ENCODE data around the gene SURF6.
A peak's percentile ranks its signal among the peaks of the same experiment; 100 is the strongest.

The SURF6 gene

GRCh38 chr9:133342069-133342406 lies 6.0 kb upstream of the SURF6 start:
- TF ChIP-seq, protein P1, sequence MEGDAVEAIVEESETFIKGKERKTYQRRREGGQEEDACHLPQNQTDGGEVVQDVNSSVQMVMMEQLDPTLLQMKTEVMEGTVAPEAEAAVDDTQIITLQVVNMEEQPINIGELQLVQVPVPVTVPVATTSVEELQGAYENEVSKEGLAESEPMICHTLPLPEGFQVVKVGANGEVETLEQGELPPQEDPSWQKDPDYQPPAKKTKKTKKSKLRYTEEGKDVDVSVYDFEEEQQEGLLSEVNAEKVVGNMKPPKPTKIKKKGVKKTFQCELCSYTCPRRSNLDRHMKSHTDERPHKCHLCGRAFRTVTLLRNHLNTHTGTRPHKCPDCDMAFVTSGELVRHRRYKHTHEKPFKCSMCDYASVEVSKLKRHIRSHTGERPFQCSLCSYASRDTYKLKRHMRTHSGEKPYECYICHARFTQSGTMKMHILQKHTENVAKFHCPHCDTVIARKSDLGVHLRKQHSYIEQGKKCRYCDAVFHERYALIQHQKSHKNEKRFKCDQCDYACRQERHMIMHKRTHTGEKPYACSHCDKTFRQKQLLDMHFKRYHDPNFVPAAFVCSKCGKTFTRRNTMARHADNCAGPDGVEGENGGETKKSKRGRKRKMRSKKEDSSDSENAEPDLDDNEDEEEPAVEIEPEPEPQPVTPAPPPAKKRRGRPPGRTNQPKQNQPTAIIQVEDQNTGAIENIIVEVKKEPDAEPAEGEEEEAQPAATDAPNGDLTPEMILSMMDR (IDR thresholded peaks at IDR 0.05; ENCODE audit: insufficient read depth, low read length) = no peak
- no peak for TF ChIP-seq GABPA (IDR thresholded peaks at IDR 0.05; ENCODE audit: low read depth)
- no peak for TF ChIP-seq SPI1 (IDR thresholded peaks at IDR 0.05; ENCODE audit: borderline replicate concordance, low read depth)
- TF ChIP-seq, protein P2, sequence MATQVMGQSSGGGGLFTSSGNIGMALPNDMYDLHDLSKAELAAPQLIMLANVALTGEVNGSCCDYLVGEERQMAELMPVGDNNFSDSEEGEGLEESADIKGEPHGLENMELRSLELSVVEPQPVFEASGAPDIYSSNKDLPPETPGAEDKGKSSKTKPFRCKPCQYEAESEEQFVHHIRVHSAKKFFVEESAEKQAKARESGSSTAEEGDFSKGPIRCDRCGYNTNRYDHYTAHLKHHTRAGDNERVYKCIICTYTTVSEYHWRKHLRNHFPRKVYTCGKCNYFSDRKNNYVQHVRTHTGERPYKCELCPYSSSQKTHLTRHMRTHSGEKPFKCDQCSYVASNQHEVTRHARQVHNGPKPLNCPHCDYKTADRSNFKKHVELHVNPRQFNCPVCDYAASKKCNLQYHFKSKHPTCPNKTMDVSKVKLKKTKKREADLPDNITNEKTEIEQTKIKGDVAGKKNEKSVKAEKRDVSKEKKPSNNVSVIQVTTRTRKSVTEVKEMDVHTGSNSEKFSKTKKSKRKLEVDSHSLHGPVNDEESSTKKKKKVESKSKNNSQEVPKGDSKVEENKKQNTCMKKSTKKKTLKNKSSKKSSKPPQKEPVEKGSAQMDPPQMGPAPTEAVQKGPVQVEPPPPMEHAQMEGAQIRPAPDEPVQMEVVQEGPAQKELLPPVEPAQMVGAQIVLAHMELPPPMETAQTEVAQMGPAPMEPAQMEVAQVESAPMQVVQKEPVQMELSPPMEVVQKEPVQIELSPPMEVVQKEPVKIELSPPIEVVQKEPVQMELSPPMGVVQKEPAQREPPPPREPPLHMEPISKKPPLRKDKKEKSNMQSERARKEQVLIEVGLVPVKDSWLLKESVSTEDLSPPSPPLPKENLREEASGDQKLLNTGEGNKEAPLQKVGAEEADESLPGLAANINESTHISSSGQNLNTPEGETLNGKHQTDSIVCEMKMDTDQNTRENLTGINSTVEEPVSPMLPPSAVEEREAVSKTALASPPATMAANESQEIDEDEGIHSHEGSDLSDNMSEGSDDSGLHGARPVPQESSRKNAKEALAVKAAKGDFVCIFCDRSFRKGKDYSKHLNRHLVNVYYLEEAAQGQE (IDR thresholded peaks at IDR 0.05; ENCODE audit: insufficient replicate concordance, low read depth) = no peak
- TF ChIP-seq POLR2AphosphoS5 (IDR thresholded peaks at IDR 0.05; ENCODE audit: low read depth) = 0 out of 2 replicates have a peak, but pooled peaks have one; percentile 1
- DNase-seq (ENCODE audit: low read depth in 1 of 2, low spot score in 1 of 2) = no peak
- Histone ChIP-seq H3K27ac (replicated peaks) (peak overlapping the region; percentile 56), H3K27me3 (ENCODE audit: insufficient read depth, poor library complexity, severe bottlenecking) (no peaks in the 10 kb centered on the region), H3K4me3 (replicated peaks; ENCODE audit: insufficient read depth, low read length) (no peak overlapping the region)

DNA sequence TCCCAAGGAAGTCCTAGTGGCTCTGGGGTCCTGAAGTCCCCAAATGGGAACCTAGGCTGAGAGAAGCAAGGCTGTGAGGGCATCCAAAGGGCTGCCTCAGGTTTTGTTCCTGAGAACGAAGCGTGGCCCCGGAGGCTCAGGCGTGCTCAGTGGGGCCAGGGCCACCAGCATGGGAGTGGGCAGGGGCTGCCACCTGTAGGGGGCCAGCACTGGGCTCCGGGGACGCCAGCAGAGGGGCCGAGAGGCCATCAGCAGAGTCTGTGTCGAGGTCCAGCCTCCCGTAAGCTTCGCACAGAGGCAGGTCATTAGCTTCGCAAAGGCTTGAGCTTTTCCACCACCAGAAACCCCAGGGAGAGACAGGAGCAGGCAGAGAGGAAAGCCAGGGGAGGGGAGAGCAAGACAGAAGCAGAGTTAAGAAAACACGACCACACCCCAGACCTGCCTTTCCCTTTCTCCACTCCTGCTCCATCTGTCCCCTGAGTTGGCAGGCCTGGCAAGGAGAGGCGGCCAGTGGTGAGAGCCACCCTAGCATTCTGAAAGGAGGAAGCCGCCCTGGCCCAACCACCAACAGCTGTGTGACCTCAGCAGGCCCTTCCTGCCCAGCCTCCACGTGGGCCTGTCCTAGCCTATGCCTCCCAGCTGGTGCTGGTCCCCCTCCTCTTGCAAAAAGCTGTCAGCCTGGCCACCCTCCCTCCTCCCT lies 5.5 kb upstream of the SURF6 start:
- H3K4me3 ChIP-seq (replicated peaks; ENCODE audit: insufficient read depth, low read length) = no peak overlapping the region
- H3K27me3 ChIP-seq (ENCODE audit: insufficient read depth, poor library complexity, severe bottlenecking) = no peaks in the 10 kb centered on the region
- TF ChIP-seq, protein P1 (IDR thresholded peaks at IDR 0.05; ENCODE audit: insufficient read depth, low read length) = no peak
- TF ChIP-seq SPI1 (IDR thresholded peaks at IDR 0.05; ENCODE audit: borderline replicate concordance, low read depth) (peak; percentile 51; the same call in 1 of the 2 replicates), POLR2AphosphoS5 (IDR thresholded peaks at IDR 0.05; ENCODE audit: low read depth) (peak; percentile 83), GABPA (IDR thresholded peaks at IDR 0.05; ENCODE audit: low read depth) (no peak)
- peak in 1 of 2 experiments; percentile 88 for DNase-seq (ENCODE audit: low read depth in 1 of 2, low spot score in 1 of 2)
- H3K27ac ChIP-seq (replicated peaks) = peak overlapping the region; percentile 56

DNA sequence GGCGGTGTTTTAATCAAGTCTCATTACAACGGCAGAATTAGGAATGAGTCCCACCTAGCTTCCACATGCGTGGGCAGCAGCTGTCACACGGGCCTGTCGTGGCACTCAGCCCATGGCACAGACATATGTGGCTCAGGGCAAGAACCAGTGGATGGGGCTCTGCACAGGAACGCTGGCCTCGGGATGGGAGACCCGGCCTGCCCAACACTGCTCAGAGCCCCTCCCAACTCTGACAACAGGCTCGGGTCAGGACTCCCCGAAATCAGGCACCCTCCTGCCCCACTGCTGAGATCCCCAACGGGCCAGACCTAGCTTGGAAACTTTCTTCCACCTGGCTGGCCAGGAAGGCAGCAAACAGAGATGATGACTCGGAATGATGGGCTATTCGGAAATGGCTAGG lies 4.9 kb upstream of the SURF6 start:
- DNase-seq (ENCODE audit: low read depth in 1 of 2, low spot score in 1 of 2) = no peak
- Histone ChIP-seq H3K27me3 (ENCODE audit: insufficient read depth, poor library complexity, severe bottlenecking) (no peaks in the 10 kb centered on the region), H3K4me3 (replicated peaks; ENCODE audit: insufficient read depth, low read length) (no peak overlapping the region), H3K27ac (replicated peaks) (peak overlapping the region; percentile 56)
- TF ChIP-seq, protein P2 (IDR thresholded peaks at IDR 0.05; ENCODE audit: insufficient replicate concordance, low read depth) = no peak
- TF ChIP-seq POLR2AphosphoS5 (IDR thresholded peaks at IDR 0.05; ENCODE audit: low read depth) (no peak), SPI1 (IDR thresholded peaks at IDR 0.05; ENCODE audit: borderline replicate concordance, low read depth) (no peak), GABPA (IDR thresholded peaks at IDR 0.05; ENCODE audit: low read depth) (no peak)
- TF ChIP-seq, protein P1 (IDR thresholded peaks at IDR 0.05; ENCODE audit: insufficient read depth, low read length) = no peak

Measured in HL-60 (cell line).